Spinal cord (tissue), 10 donors: Measurements from ENCODE around the gene MMAA. TPM values are rescaled to one million over a fixed set of nuclear protein-coding genes. Genes with fewer than 3 reads are reported as not detected.
A peak's percentile ranks its signal among the peaks of the same experiment; 100 is the strongest.
"Not testable (repeated sequence)": the region's sequence is repeated elsewhere in the genome, so short reads cannot be mapped to it uniquely, and the experiment has no call there.

Source experiments
- DNase-seq, 6 donors: peaks; one replicate each; pipeline versions ENCODE4 v3.0.0 to v3.0.0-alpha.2; 2013 to 2015; ENCODE audit warnings: low spot score in 6 of 6, low read depth in 4 of 6
- H3K27ac ChIP-seq: one replicate; pipeline ENCODE4 v1.5.1; 2013; ENCODE audit warnings: low read depth, low read length, control low read depth
- H3K27me3 ChIP-seq: one replicate; pipeline ENCODE4 v1.6.1; 2013; ENCODE audit warnings: low read length; ENCODE audit not compliant: control insufficient read depth, insufficient read depth
- H3K36me3 ChIP-seq: one replicate; pipeline ENCODE4 v1.6.1; 2013; ENCODE audit warnings: low read length; ENCODE audit not compliant: control insufficient read depth, insufficient read depth
- H3K4me1 ChIP-seq: one replicate; pipeline ENCODE4 v1.6.1; 2013; ENCODE audit warnings: low read length; ENCODE audit not compliant: control insufficient read depth, insufficient read depth
- H3K4me3 ChIP-seq: one replicate; pipeline ENCODE4 v1.5.1; 2013; ENCODE audit warnings: low read depth, low read length, control low read depth
- H3K9me3 ChIP-seq: one replicate; pipeline ENCODE4 v1.6.1; 2013; ENCODE audit warnings: low read length; ENCODE audit not compliant: control insufficient read depth, insufficient read depth
- WGBS: methylation state at CpG from one replicate; pipeline ENCODE4 v1.1.5; 2013; ENCODE audit warnings: missing lambda C conversion rate; ENCODE audit not compliant: insufficient coverage; 5-methylcytosine and 5-hydroxymethylcytosine counted together
- long read RNA-seq, 4 donors: transcript quantifications; one replicate each; lab custom pipeline, GENCODE V29; 2026
- polyA plus RNA-seq, 2 donors: library from polyadenylated mRNA; unstranded; fragments of 120-200 nt; gene quantifications; one replicate each; pipeline ENCODE4 v1.2.1, GENCODE V29; 2013; ENCODE audit not compliant: insufficient read length in 2 of 2
- total RNA-seq, 2 donors: library from RNA; depleted of rRNA in 1 of 2; stranded (reverse); fragments of 120-200 nt in 1 of 2; fragments of >200 nt in 1 of 2; gene quantifications; one replicate each; pipeline versions ENCODE4 v1.2.3 to v1.2.4, GENCODE V29; 2013 to 2014
- donor health status: healthy.

MMAA gene
- total RNA-seq = 1 to 10 TPM; 9.2 to 9.4 TPM
- polyA plus RNA-seq = 1 to 10 TPM; 6.1 to 9.0 TPM
- long read RNA-seq, donor 1, full-length matches to known transcripts = 4 of 4 reads
- long read RNA-seq, donor 1, partial matches to known transcripts = 0 of 4 reads
- long read RNA-seq, donor 1, other reads (novel, unspliced or antisense) = 0 of 4 reads
- long read RNA-seq, donor 2 = 0 reads
- long read RNA-seq, donor 3 = 0 reads
- long read RNA-seq, donor 4, full-length matches to known transcripts = 2 of 2 reads
- long read RNA-seq, donor 4, partial matches to known transcripts = 0 of 2 reads
- long read RNA-seq, donor 4, other reads (novel, unspliced or antisense) = 0 of 2 reads

DNA sequence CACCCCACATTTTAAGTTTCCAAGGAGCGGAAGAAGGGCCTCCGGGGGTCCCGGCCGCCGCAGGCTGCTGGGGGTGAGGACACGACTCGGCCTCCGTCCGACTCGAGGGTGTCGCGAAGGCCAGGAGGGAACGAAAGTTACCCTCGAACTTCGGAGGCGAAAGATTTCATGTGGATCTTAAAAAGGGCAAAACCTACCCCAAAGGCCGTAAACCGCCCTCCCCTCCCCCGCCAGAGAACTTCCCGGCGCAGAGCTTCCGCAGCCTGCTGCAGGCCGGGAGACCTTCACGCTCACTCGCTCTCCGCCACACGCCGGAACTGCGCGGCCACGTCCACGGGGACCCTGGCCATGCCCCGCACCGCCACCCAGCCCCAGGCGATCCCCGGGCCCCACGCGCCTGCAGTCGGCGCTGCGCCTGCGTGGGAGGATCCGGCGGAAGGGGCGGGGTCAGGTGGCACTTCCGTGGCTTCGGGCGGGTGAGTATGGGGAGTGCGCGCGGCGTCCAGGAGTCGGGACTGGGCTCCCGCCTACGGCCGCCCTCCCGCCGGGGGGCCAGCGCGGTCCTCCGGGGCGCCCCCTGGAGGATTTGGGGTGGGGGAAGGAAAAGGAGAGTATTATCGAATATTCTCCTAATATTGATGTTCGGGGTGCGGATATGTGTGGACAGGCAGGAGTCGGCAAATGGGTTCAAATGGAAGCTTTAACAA lies at the start of gene MMAA:
MMAA (plus strand) TSS at position 454 of the 707 bp plus-strand sequence. CDS start 19,755 bp downstream, outside the sequence.
- Histone ChIP-seq H3K4me3 (peak within 1 kb of the TSS; percentile 89), H3K27me3 (no peaks in the 10 kb centered on the region), H3K4me1 (peaks cover 6% of the 10 kb centered on the region), H3K36me3 (no peaks in the 10 kb centered on the region), H3K9me3 (no peaks in the 10 kb centered on the region), H3K27ac (peak within 1 kb of the TSS; percentile 94)
- DNase-seq = peak; percentile 74 to 97 (median 86)
- under 1% methylated on average over 57 of the region's 66 CpGs for WGBS

DNA sequence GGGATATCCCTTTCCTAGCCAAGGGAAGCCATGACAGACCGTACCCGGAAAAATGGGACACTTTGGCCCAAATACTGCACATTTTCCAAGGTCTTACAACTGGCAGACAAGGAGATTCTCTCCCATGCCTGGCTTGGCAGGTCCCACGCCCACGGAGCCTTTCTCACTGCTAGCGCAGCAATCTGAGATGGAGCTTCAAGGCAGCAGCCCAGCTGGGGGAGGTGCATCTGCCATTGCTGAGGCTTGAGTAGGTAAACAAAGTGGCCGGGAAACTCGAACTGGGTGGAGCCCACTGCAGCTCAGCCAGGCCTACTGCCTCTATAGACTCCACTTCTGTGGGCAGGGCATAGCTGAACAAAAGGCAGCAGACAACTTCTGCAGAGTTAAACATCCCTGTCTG lies 44.6 kb upstream of the MMAA start:
- not testable (repeated sequence) for H3K4me1 ChIP-seq, H3K27ac ChIP-seq, H3K36me3 ChIP-seq, DNase-seq, H3K27me3 ChIP-seq, H3K9me3 ChIP-seq, H3K4me3 ChIP-seq
- 80% methylated on average over 6 of the region's 7 CpGs for WGBS

DNA sequence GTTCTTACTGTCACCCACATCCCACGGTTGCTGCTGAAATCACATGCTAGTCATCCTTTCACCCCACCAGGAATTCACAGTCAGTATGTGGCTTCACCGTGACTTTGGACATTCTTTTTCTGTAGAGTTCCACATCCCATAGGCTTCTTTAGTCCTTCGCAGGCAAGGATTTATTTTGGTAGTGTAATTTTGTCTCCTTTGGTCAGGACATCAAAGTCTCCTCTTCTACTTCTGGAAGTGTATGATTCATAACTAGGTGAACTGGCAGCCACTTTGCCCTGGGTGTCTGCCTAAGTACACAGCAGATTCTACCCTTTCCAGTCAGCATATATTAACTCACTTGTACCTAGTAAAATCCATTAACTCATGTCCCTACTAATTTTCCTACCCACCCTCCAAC lies 38.3 kb upstream of the MMAA start:
- WGBS = 90% methylated on average over 1 of the region's 3 CpGs
- Histone ChIP-seq H3K36me3 (no peaks in the 10 kb centered on the region), H3K4me1 (no peaks in the 10 kb centered on the region), H3K27ac (no peak overlapping the region), H3K4me3 (no peak overlapping the region), H3K27me3 (no peaks in the 10 kb centered on the region), H3K9me3 (peaks cover 1% of the 10 kb centered on the region)
- DNase-seq = no peak

- H3K36me3 ChIP-seq = no peaks in the 10 kb centered on the region
- 67% methylated on average over 2 of the region's 6 CpGs for WGBS
- H3K9me3 ChIP-seq = peaks cover 1% of the 10 kb centered on the region
- H3K4me3 ChIP-seq = no peak overlapping the region
- H3K4me1 ChIP-seq = no peaks in the 10 kb centered on the region
- no peaks in the 10 kb centered on the region for H3K27me3 ChIP-seq
- H3K27ac ChIP-seq = no peak overlapping the region
- DNase-seq = no peak
These were observed 35.8 kb upstream of the MMAA start for GRCh38 chr4:145583191-145584055.

DNA sequence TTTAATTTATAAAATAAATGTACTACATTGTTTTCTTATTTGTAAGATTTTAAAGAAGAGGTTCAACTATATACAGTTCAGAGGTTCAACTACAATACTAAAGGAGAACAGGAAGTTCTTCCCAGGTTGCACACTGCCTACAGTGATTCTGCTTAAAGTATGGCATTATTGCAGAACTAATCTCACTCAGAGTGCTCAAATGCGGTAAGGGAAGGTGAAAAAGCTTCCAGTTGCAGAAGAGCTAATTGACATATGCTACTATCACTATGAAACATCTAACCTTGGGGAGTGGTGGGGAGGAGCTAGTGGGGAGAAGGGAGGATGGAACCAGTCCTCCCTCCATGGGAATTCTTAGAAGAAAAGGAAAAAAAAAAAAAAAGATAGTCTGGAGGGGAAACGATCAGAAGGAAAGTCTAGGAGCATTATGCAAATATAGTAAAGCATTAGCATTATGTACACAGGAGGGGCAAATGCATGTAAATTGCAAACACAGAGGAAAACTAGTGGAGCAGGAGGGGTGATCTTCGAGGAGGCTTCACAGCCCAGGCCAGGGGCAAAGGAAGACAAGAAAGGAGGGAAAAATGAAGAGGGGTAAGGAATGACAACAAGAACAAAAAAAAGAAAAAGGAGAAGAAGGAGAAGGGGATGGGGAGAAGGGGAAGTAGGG lies 32.0 kb upstream of the MMAA start:
- no peak overlapping the region for H3K27ac ChIP-seq
- H3K36me3 ChIP-seq = no peaks in the 10 kb centered on the region
- H3K4me1 ChIP-seq = no peaks in the 10 kb centered on the region
- H3K27me3 ChIP-seq = no peaks in the 10 kb centered on the region
- H3K4me3 ChIP-seq = no peak overlapping the region
- DNase-seq = no peak
- WGBS = 53% methylated on average over 2 of the region's 3 CpGs
- H3K9me3 ChIP-seq = no peaks in the 10 kb centered on the region

GRCh38 chr4:145589381-145589780 lies 29.8 kb upstream of the MMAA start:
- H3K4me3 ChIP-seq, H3K36me3 ChIP-seq, H3K4me1 ChIP-seq, H3K27me3 ChIP-seq, DNase-seq, H3K9me3 ChIP-seq, H3K27ac ChIP-seq: not testable (repeated sequence)
- no CpG with 5 or more reads among the region's 2 CpGs for WGBS

- Histone ChIP-seq H3K4me1 (no peaks in the 10 kb centered on the region), H3K9me3 (no peaks in the 10 kb centered on the region), H3K36me3 (no peaks in the 10 kb centered on the region), H3K27ac (no peak overlapping the region), H3K4me3 (no peak overlapping the region), H3K27me3 (no peaks in the 10 kb centered on the region)
- 100% methylated on average over 1 of the region's 3 CpGs for WGBS
- DNase-seq = no peak
These were observed 29.1 kb upstream of the MMAA start for GRCh38 chr4:145589916-145590702.

DNA sequence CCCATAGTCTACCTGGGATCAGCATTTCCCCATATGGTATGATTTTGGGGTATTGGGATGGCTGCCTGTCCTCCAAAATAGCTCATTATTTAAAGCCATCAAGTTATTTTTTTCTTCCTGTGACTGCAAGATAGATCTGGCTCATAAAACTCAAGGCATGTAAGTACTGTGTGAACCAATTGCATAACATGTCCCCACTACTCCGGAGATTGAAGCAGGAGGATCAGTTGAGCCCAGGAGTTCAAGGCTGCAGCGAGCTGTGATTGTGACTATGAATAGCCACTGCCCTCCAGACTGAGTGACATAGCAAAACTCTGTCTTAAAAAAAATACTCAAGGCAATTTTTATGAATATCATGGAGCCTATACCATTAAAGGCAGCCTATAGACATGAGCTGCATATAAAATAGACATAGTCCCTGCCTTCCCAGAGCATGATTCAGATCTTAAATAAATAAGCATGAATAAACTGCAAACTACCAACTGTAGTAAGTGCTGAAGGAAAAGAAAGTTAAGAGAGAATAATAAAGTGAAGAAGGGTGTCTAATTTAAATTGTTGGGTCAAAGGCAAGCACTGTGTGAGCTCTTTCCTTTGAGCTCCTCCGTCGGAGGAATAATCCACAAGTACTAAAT lies 16.9 kb upstream of the MMAA start:
- peaks cover 2% of the 10 kb centered on the region for H3K9me3 ChIP-seq
- H3K4me3 ChIP-seq = no peak overlapping the region
- H3K27me3 ChIP-seq = no peaks in the 10 kb centered on the region
- no peak for DNase-seq
- no peak overlapping the region for H3K27ac ChIP-seq
- no CpG with 5 or more reads among the region's 4 CpGs for WGBS
- no peaks in the 10 kb centered on the region for H3K36me3 ChIP-seq
- H3K4me1 ChIP-seq = peaks cover 3% of the 10 kb centered on the region
